ENCODE measurements around the gene ATF1. TPM values are rescaled to one million over a fixed set of nuclear protein-coding genes. Genes with fewer than 3 reads are reported as not detected.

ATF1 gene
- total RNA-seq, 1 experiment from 2014 or later, result 47.0 TPM

DNA sequence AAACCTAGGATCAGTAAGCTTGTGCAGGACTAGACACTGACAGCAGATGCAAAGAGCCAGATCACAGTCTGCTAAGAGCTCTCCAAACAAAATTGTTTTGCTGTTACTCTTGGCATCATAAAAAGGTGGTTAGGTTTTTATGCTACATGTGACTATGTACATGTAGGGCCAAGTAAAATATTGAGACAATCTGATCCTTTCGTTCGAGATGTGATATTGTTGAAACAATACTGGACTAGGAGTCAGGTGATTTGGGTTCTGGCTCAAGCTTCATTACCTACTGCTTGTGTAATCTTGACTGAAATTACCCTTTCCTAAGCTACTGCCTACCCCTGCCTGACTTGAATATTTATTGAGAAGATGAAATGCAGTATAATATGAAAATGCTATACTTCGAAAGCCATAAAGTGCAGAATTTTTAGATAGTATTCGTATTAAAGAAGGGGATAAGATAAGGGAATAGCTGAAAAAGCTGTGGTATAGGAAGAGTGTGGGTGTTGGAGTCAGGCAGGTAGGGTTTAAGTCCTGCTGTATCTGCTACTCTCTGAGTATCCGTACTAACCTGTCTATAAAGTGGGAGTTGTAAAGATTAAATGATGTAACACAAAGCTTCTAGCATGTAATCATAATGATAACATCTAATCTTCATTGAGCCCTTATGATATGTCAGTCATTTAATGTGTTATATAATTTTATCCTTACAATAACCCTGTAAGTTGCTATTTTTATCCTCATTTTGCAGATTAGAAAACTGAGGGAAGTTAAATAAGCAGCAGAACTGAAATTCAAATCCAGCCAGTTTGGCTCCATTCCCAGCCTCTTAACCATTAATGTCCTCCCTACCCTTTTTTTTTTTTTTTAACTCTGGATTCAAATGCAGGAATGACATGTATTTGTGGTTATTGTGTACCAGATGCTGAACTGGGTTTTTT lies 38.6 kb upstream of the ATF1 start:
- no peaks in the 10 kb centered on the region for H3K4me1 ChIP-seq
- no peak for DNase-seq
- H3K4me3 ChIP-seq (ENCODE audit: low read depth, low read length), result no peak overlapping the region
- Mint-ChIP-seq H3K9me3 (ENCODE audit: unreplicated experiment) (no peaks in the 10 kb centered on the region), H3K36me3 (ENCODE audit: insufficient read depth, unreplicated experiment) (peaks cover 67% of the 10 kb centered on the region), H3K27ac (ENCODE audit: unreplicated experiment) (no peak overlapping the region), H3K4me3 (ENCODE audit: unreplicated experiment) (no peak overlapping the region), H3K27me3 (ENCODE audit: insufficient read depth, unreplicated experiment) (no peaks in the 10 kb centered on the region), H3K4me1 (ENCODE audit: low read depth, unreplicated experiment) (no peaks in the 10 kb centered on the region)
- POLR2A ChIA-PET, result no interaction called here
- CTCF ChIA-PET, result no interaction called here
- no TSS peak for BruUV-seq (replicated peaks)
- peaks cover 12% of the 10 kb centered on the region for H3K36me3 ChIP-seq (ENCODE audit: control insufficient read depth, insufficient read depth, low read length)
- intact Hi-C loops (cut with micrococcal nuclease; ENCODE audit: unreplicated experiment), result no loop called here
- H3K9me3 ChIP-seq, result no peaks in the 10 kb centered on the region
- no peak for TF ChIP-seq CTCF (IDR thresholded peaks at IDR 0.05; ENCODE audit: insufficient read depth in 1 of 2, low read depth in 1 of 2, low read length in 1 of 2, severe bottlenecking in 1 of 2, unreplicated experiment in 1 of 2)
- H3K27me3 ChIP-seq (replicated peaks; ENCODE audit: control insufficient read depth, insufficient read depth, low read length), result no peaks in the 10 kb centered on the region

- peaks cover 8% of the 10 kb centered on the region; the same call in 1 of the 2 replicates for H3K4me1 ChIP-seq
- H3K4me3 Mint-ChIP-seq (ENCODE audit: unreplicated experiment), result no peak overlapping the region
- H3K9me3 Mint-ChIP-seq (ENCODE audit: unreplicated experiment), result no peaks in the 10 kb centered on the region
- H3K9me3 ChIP-seq, result no peaks in the 10 kb centered on the region
- no peak overlapping the region for H3K4me3 ChIP-seq (ENCODE audit: low read depth, low read length)
- ChIA-PET POLR2A (no interaction called here), CTCF (no interaction called here)
- H3K27ac Mint-ChIP-seq (ENCODE audit: unreplicated experiment), result no peak overlapping the region
- peaks cover 57% of the 10 kb centered on the region for H3K36me3 Mint-ChIP-seq (ENCODE audit: insufficient read depth, unreplicated experiment)
- H3K27me3 ChIP-seq (replicated peaks; ENCODE audit: control insufficient read depth, insufficient read depth, low read length), result no peaks in the 10 kb centered on the region
- H3K27me3 Mint-ChIP-seq (ENCODE audit: insufficient read depth, unreplicated experiment), result no peaks in the 10 kb centered on the region
- no peaks in the 10 kb centered on the region for H3K4me1 Mint-ChIP-seq (ENCODE audit: low read depth, unreplicated experiment)
- no peak for DNase-seq
- peaks cover 15% of the 10 kb centered on the region for H3K36me3 ChIP-seq (ENCODE audit: control insufficient read depth, insufficient read depth, low read length)
- no TSS peak for BruUV-seq (replicated peaks)
- TF ChIP-seq CTCF (IDR thresholded peaks at IDR 0.05; ENCODE audit: insufficient read depth in 1 of 2, low read depth in 1 of 2, low read length in 1 of 2, severe bottlenecking in 1 of 2, unreplicated experiment in 1 of 2), result no peak
- intact Hi-C loops (cut with micrococcal nuclease; ENCODE audit: unreplicated experiment), result no loop called here
Measured at GRCh38 chr12:50727466-50727865, 36.4 kb upstream of the ATF1 start.

DNA sequence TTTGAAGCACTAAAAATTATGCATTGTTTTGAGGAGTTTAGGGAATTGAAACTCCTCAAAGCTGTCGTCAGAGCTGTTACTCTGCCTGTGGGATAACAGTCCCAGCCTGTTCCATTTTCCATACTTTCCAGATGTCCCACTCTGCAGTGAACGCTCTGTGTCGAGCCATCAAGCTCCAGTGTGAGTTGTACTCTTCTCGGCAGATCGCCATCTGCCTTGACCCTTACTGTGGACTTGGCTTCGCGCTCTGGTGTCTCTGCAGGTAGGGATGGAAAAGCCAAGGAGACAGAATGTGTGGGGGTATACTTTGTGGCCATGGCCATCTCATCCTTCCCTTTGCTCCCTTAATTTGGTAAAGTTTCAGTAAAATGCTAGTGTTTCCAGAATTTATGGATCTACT lies 35.5 kb upstream of the ATF1 start:
- Mint-ChIP-seq H3K4me1 (ENCODE audit: low read depth, unreplicated experiment) (no peaks in the 10 kb centered on the region), H3K36me3 (ENCODE audit: insufficient read depth, unreplicated experiment) (peaks cover 57% of the 10 kb centered on the region), H3K27me3 (ENCODE audit: insufficient read depth, unreplicated experiment) (no peaks in the 10 kb centered on the region), H3K9me3 (ENCODE audit: unreplicated experiment) (no peaks in the 10 kb centered on the region), H3K27ac (ENCODE audit: unreplicated experiment) (no peak overlapping the region), H3K4me3 (ENCODE audit: unreplicated experiment) (no peak overlapping the region)
- Histone ChIP-seq H3K9me3 (no peaks in the 10 kb centered on the region), H3K4me3 (ENCODE audit: low read depth, low read length) (no peak overlapping the region), H3K36me3 (ENCODE audit: control insufficient read depth, insufficient read depth, low read length) (peaks cover 16% of the 10 kb centered on the region), H3K27me3 (replicated peaks; ENCODE audit: control insufficient read depth, insufficient read depth, low read length) (no peaks in the 10 kb centered on the region), H3K4me1 (peaks cover 8% of the 10 kb centered on the region; the same call in 1 of the 2 replicates)
- BruUV-seq (replicated peaks), result no TSS peak
- no peak for TF ChIP-seq CTCF (IDR thresholded peaks at IDR 0.05; ENCODE audit: insufficient read depth in 1 of 2, low read depth in 1 of 2, low read length in 1 of 2, severe bottlenecking in 1 of 2, unreplicated experiment in 1 of 2)
- POLR2A ChIA-PET, result no interaction called here
- CTCF ChIA-PET, result no interaction called here
- DNase-seq, result no peak
- intact Hi-C loops (cut with micrococcal nuclease; ENCODE audit: unreplicated experiment), result no loop called here

Data from Caco-2 (cell line).